B cell (primary cell): ENCODE data around the gene UAP1L1. TPM values are rescaled to one million over a fixed set of nuclear protein-coding genes. Genes with fewer than 3 reads are reported as not detected.

Source experiments
- ATAC-seq: fragments of 200-7000 bp; cut with Tn5 transposase; one replicate; pipeline ENCODE4 v1.10.0; 2021; ENCODE audit warnings: low read depth, mild to moderate bottlenecking, moderate number of reproducible peaks, moderate library complexity
- CTCF ChIA-PET: fragments of 350-600 bp; sonication (Branson Sonifier 250); formaldehyde crosslinking; loops from one replicate; lab custom pipeline; 2021; ENCODE audit warnings: antibody characterized with exemption, inconsistent platforms; lab: Charles Lee
- POLR2A ChIA-PET: fragments of 350-600 bp; sonication (Branson Sonifier 250); formaldehyde crosslinking; loops from one replicate; lab custom pipeline; 2021; ENCODE audit warnings: antibody characterized with exemption; lab: Charles Lee
- DNase-seq: peaks from one replicate; pipeline ENCODE4 v3.0.0; 2013
- H2AFZ ChIP-seq: 2 replicates; pipeline ENCODE4 v1.6.1; 2012; ENCODE audit warnings: mild to moderate bottlenecking, low read depth, low read length; ENCODE audit not compliant: insufficient read depth, poor library complexity, severe bottlenecking
- H3K27ac ChIP-seq, 2 donors: 1 replicate in 1 of 2; 2 replicates in 1 of 2; pipeline ENCODE4 v1.5.1; 2012 to 2013; ENCODE audit warnings: low read length in 2 of 2, mild to moderate bottlenecking in 2 of 2, moderate library complexity in 1 of 2
- H3K27me3 ChIP-seq, 4 experiments: fragments of 200-600 bp in 1 of 4; sonication (generic) in 1 of 4; replicated peaks in 1 of 4; 1 replicate in 2 of 4; 2 replicates in 2 of 4; pipeline versions ENCODE4 v1.6.1 to v1.7.0; 2013 to 2016; ENCODE audit warnings: low read length in 3 of 4, mild to moderate bottlenecking in 2 of 4, mixed read lengths in 1 of 4, moderate library complexity in 1 of 4; ENCODE audit not compliant: insufficient read depth in 4 of 4, control insufficient read depth in 3 of 4; ENCODE audit errors: control extremely low read depth in 1 of 4
- H3K36me3 ChIP-seq, 2 experiments: replicated peaks in 1 of 2; 1 replicate in 1 of 2; 2 replicates in 1 of 2; pipeline versions ENCODE4 v1.6.1 to v1.7.1; 2013; ENCODE audit warnings: low read length in 1 of 2; ENCODE audit not compliant: insufficient read depth in 2 of 2, control insufficient read depth in 1 of 2; ENCODE audit errors: control extremely low read depth in 1 of 2, extremely low read depth in 1 of 2
- H3K4me1 ChIP-seq, 2 donors: fragments of 200-600 bp in 1 of 2; sonication (generic) in 1 of 2; 1 replicate in 1 of 2; 2 replicates in 1 of 2; pipeline versions ENCODE4 v1.5.1 to v1.6.1; 2013 to 2017; ENCODE audit warnings: low read length in 2 of 2; ENCODE audit not compliant: control insufficient read depth in 2 of 2, insufficient read depth in 2 of 2
- H3K4me2 ChIP-seq: replicated peaks from 2 replicates; pipeline ENCODE3; 2012; ENCODE audit warnings: mild to moderate bottlenecking, low read depth, low read length; ENCODE audit not compliant: poor library complexity, severe bottlenecking
- H3K4me3 ChIP-seq, 5 experiments: fragments of 200-600 bp in 1 of 5; sonication (generic) in 1 of 5; 1 replicate in 3 of 5; 2 replicates in 2 of 5; pipeline versions ENCODE4 v1.5.1 to v1.7.0; 2011 to 2016; ENCODE audit warnings: low read length in 4 of 5, mild to moderate bottlenecking in 4 of 5, low read depth in 2 of 5, control low read depth in 1 of 5, moderate library complexity in 1 of 5; ENCODE audit not compliant: insufficient read depth in 1 of 5; ENCODE audit errors: control extremely low read depth in 1 of 5, extremely low read depth in 1 of 5
- H3K79me2 ChIP-seq: fragments of 200-600 bp; sonication (generic); one replicate; pipeline ENCODE4 v1.6.0; 2016; ENCODE audit warnings: low read length; ENCODE audit not compliant: control insufficient read depth, insufficient read depth
- H3K9ac ChIP-seq: fragments of 200-600 bp; sonication (generic); 2 replicates; pipeline ENCODE4 v1.6.1; 2017; ENCODE audit warnings: mild to moderate bottlenecking, low read length, moderate library complexity
- H3K9me3 ChIP-seq, 3 donors: one replicate each; pipeline versions ENCODE4 v1.6.1 to v1.7.1; 2013; ENCODE audit warnings: low read length in 2 of 3; ENCODE audit not compliant: control insufficient read depth in 2 of 3, insufficient read depth in 1 of 3; ENCODE audit errors: control extremely low read depth in 1 of 3
- H4K20me1 ChIP-seq: 2 replicates; pipeline ENCODE4 v1.6.0; 2012; ENCODE audit warnings: mild to moderate bottlenecking, low read length; ENCODE audit not compliant: insufficient read depth, control insufficient read depth, poor library complexity, severe bottlenecking
- H3K27ac Mint-ChIP-seq: one replicate; pipeline ENCODE4 v1.8.0; 2021; ENCODE audit warnings: mixed read lengths
- H3K27me3 Mint-ChIP-seq: one replicate; pipeline ENCODE4 v1.8.0; 2021; ENCODE audit warnings: mixed read lengths
- H3K4me1 Mint-ChIP-seq: one replicate; pipeline ENCODE4 v1.8.0; 2021; ENCODE audit warnings: mixed read lengths
- H3K4me3 Mint-ChIP-seq: one replicate; pipeline ENCODE4 v1.8.0; 2021; ENCODE audit warnings: mixed read lengths
- H3K9me3 Mint-ChIP-seq: one replicate; pipeline ENCODE4 v1.8.0; 2022; ENCODE audit warnings: mixed read lengths; ENCODE audit not compliant: insufficient read depth
- EZH2 ChIP-seq: IDR thresholded peaks from 2 replicates; pipeline ENCODE4 v1.6.1; 2012; ENCODE audit warnings: borderline replicate concordance, low read depth, mild to moderate bottlenecking, moderate library complexity, low read length; ENCODE audit not compliant: insufficient read depth, poor library complexity, severe bottlenecking
- WGBS: methylation state at CpG from one replicate; pipeline ENCODE4 v1.1.5; 2013; ENCODE audit warnings: missing lambda C conversion rate; ENCODE audit not compliant: insufficient coverage; 5-methylcytosine and 5-hydroxymethylcytosine counted together
- intact Hi-C: fragments of 100-400 bp; cut with micrococcal nuclease; formaldehyde crosslinking; loops from one replicate; pipeline ENCODE4 v1.10.0; 2022
- polyA plus RNA-seq: library from polyadenylated mRNA; depleted of rRNA; stranded (reverse); fragments of >200 nt; gene quantifications from 2 replicates; pipeline ENCODE4 v1.2.3, GENCODE V29; 2012
- total RNA-seq, 2 donors: library from RNA; stranded (reverse); fragments of 120-200 nt in 1 of 2; gene quantifications; 1 replicate in 1 of 2; 2 replicates in 1 of 2; pipeline versions ENCODE4 v1.2.3 to v1.2.4, GENCODE V29; 2013 to 2022
- TF ChIP-seq, protein P1 (sequence below): fragments of 200-600 bp; IDR thresholded peaks from one replicate; pipeline ENCODE4 v1.8.0; 2022; ENCODE audit warnings: antibody characterized with exemption, mild to moderate bottlenecking

Gene UAP1L1
- total and polyA plus RNA-seq, 2 donors (not counting 1 experiment from before 2014, with no cell fraction given) = 29.1 to 47.6 TPM

DNA sequence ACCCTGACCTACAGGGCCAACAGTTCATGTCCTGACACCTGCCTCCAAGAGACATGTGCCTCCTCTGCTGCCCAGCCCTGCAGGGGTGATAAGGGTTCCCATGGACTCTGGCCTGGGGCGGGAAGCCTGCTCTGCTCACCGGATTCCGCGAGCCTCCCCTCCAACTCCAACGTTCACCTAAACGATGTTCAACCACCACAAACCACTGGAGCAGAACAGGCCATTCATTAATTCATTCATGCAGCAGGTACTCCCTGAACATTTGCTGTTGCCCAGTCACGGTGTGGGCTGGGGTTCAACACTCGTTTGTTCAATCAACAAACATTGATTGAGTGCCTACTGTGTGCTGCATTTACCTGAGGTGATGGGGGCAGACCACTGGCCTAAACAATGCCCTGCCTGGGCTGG, 3.3 kb upstream of the UAP1L1 start:
- Histone ChIP-seq H2AFZ (no peak overlapping the region), H4K20me1 (peaks cover 12% of the 10 kb centered on the region), H3K36me3 (no peaks in the 10 kb centered on the region), H3K4me1 (peaks cover 24 to 41% of the 10 kb centered on the region in 2 donors), H3K4me3 (no peak overlapping the region), H3K9me3 (peaks cover 0 to 7% (median 0%) of the 10 kb centered on the region in 3 donors), H3K4me2 (no peak overlapping the region), H3K27me3 (peaks cover 0 to 7% (median 1%) of the 10 kb centered on the region in 4 experiments), H3K79me2 (peaks cover 5% of the 10 kb centered on the region), H3K9ac (no peak overlapping the region), H3K27ac (no peak overlapping the region)
- DNase-seq (peak; percentile 10), ATAC-seq (no peak)
- Mint-ChIP-seq H3K9me3 (no peaks in the 10 kb centered on the region), H3K4me3 (no peak overlapping the region), H3K27ac (no peak overlapping the region), H3K4me1 (peaks cover 26% of the 10 kb centered on the region), H3K27me3 (no peaks in the 10 kb centered on the region)
- CTCF ChIA-PET = interaction anchor here (0.6 to 2.5 kb wide), 2 partner anchors 27 to 107 kb away, joined by 3 to 10 read pairs; partner anchors contain the start of gene NPDC1
- TF ChIP-seq, protein P1, sequence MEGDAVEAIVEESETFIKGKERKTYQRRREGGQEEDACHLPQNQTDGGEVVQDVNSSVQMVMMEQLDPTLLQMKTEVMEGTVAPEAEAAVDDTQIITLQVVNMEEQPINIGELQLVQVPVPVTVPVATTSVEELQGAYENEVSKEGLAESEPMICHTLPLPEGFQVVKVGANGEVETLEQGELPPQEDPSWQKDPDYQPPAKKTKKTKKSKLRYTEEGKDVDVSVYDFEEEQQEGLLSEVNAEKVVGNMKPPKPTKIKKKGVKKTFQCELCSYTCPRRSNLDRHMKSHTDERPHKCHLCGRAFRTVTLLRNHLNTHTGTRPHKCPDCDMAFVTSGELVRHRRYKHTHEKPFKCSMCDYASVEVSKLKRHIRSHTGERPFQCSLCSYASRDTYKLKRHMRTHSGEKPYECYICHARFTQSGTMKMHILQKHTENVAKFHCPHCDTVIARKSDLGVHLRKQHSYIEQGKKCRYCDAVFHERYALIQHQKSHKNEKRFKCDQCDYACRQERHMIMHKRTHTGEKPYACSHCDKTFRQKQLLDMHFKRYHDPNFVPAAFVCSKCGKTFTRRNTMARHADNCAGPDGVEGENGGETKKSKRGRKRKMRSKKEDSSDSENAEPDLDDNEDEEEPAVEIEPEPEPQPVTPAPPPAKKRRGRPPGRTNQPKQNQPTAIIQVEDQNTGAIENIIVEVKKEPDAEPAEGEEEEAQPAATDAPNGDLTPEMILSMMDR = no peak
- TF ChIP-seq EZH2 = no peak
- intact Hi-C loops = loop anchor here (5.0 kb wide), 1 partner anchor 42 kb away; the partner anchor contains the start of gene FUT7
- WGBS = 87% methylated on average over 7 of the region's 8 CpGs
- POLR2A ChIA-PET = interaction anchor here (1.0 kb wide), 1 partner anchor 13 kb away, joined by 3 read pairs; the partner anchor contains the start of gene MAN1B1

DNA sequence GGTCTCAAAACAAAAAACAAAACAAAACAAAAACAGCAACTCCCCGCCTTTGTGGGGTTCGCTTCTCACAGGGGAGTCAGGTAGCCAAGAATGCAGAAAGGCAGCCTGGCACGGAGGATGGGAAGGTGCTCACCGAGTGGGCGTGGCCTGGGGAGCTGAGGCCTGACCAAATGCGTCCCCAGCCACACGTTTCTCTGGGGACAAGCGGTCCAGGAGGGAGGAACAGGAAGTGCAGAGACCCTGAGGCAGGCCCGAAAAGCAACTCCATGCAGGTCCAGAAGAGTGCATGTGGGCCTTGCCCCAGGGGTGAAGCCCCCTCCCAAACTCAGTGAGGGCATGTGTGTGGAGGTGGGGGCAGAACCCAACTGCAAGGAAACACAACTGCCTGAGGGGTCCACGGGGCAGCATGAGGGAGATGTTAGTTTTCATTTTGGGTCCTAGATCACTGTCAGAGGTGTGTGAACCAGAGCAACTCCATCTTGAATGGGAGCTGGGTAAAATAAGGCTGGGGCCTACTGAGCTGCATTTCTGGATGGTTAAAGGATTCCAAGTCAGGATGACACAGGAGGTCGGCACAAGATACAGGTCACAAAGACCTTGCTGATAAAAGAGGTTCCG, 2.6 kb upstream of the UAP1L1 start:
- ChIA-PET POLR2A (interaction anchor here (0.5 to 1.0 kb wide), 2 partner anchors 12 to 174 kb away, joined by 3 to 5 read pairs; partner anchors contain the start of gene MAN1B1), CTCF (interaction anchor here (0.6 to 2.5 kb wide), 3 partner anchors 28 to 108 kb away, joined by 3 to 10 read pairs (median 4); partner anchors contain the start of gene NPDC1)
- Histone ChIP-seq H3K9me3 (no peaks in the 10 kb centered on the region), H4K20me1 (peaks cover 20% of the 10 kb centered on the region), H3K27me3 (no peaks in the 10 kb centered on the region), H3K4me3 (no peak overlapping the region), H3K4me2 (no peak overlapping the region), H3K27ac (no peak overlapping the region), H2AFZ (no peak overlapping the region), H3K4me1 (peaks cover 17 to 34% of the 10 kb centered on the region in 2 donors), H3K79me2 (peaks cover 11% of the 10 kb centered on the region), H3K9ac (no peak overlapping the region), H3K36me3 (peaks cover 0 to 6% of the 10 kb centered on the region in 2 experiments)
- TF ChIP-seq, protein P1 = no peak
- no peak for TF ChIP-seq EZH2
- DNase-seq (peak; percentile 58), ATAC-seq (peak; percentile 8)
- H3K9me3 Mint-ChIP-seq = no peaks in the 10 kb centered on the region
- 65% methylated on average over 12 of the region's 12 CpGs for WGBS
- peaks cover 28% of the 10 kb centered on the region for H3K4me1 Mint-ChIP-seq
- H3K4me3 Mint-ChIP-seq = peak overlapping the region; percentile 65
- intact Hi-C loops = loop anchor here (5.0 kb wide), 1 partner anchor 42 kb away; the partner anchor contains the start of gene FUT7
- H3K27me3 Mint-ChIP-seq = no peaks in the 10 kb centered on the region
- H3K27ac Mint-ChIP-seq = peak overlapping the region; percentile 66
